ENCODE measurements around the gene TMEM87A.

DNA sequence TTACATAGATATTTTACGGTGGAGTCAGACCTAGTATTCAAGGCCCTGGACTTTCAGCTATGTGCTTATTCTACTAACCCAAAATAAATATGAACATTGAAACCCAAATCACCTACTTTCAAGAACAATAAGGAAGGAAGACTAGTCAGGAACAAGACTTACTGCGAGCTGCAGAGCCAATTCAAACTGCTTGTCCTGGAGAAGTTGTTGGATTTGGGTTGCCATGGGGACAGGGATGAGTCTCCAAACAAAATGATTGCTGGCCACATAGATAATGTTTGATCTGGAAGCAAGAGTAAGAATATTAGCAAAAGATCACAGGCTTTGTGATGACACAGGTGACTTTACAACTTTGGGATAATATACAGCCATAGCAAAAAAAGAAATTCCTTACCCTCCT lies 95.2 kb downstream of the TMEM87A start:
- TF ChIP-seq CTCF (conservative IDR thresholded peaks at IDR 0.05; ENCODE audit: low read depth, low read length) = no peak
- no peak for TF ChIP-seq POLR2A (IDR thresholded peaks at IDR 0.05; ENCODE audit: low read depth, low read length)
- TF ChIP-seq CEBPB (IDR thresholded peaks at IDR 0.05; ENCODE audit: low read depth, low read length) = no peak
- no peak for TF ChIP-seq NFE2L2 (IDR thresholded peaks at IDR 0.05; ENCODE audit: low read depth, low read length)
- TF ChIP-seq RFX5 (IDR thresholded peaks at IDR 0.05; ENCODE audit: low read depth, low read length) = no peak

All from IMR-90 (cell line).